HG03520 (cell line): Measurements from ENCODE around the gene ATG7.

Source experiments
- ATAC-seq: cut with Tn5 transposase; IDR thresholded peaks from one replicate; pipeline ENCODE4 v1.9.1; 2021; ENCODE audit warnings: mild to moderate bottlenecking, moderate library complexity; ENCODE audit not compliant: unreplicated experiment

The ATG7 gene

GRCh38 chr3:11546657-11547302 lies 274.6 kb downstream of the ATG7 start:
- no peak for ATAC-seq

- no peak for ATAC-seq
Observed at GRCh38 chr3:11547498-11547897, 275.3 kb downstream of the ATG7 start.

GRCh38 chr3:11548721-11549131 lies 276.5 kb downstream of the ATG7 start:
- no peak for ATAC-seq

GRCh38 chr3:11549580-11550140 lies 277.5 kb downstream of the ATG7 start:
- no peak for ATAC-seq

GRCh38 chr3:11551036-11551435 lies 278.8 kb downstream of the ATG7 start:
- no peak for ATAC-seq

GRCh38 chr3:11552289-11553264 lies 280.4 kb downstream of the ATG7 start:
- ATAC-seq: no peak

- ATAC-seq: no peak
Observed at GRCh38 chr3:11553436-11554235, 281.4 kb downstream of the ATG7 start.

GRCh38 chr3:11554236-11554610 lies 282.0 kb downstream of the ATG7 start:
- no peak for ATAC-seq

- ATAC-seq: no peak
Observed at GRCh38 chr3:11554666-11555065, 282.5 kb downstream of the ATG7 start.

GRCh38 chr3:11555211-11555782 lies 283.1 kb downstream of the ATG7 start:
- ATAC-seq: no peak

GRCh38 chr3:11555881-11556633 lies 283.9 kb downstream of the ATG7 start:
- no peak for ATAC-seq

GRCh38 chr3:11556851-11557644 lies 284.9 kb downstream of the ATG7 start:
- no peak for ATAC-seq

GRCh38 chr3:11558002-11558401 lies 285.8 kb downstream of the ATG7 start:
- ATAC-seq: no peak

- no peak for ATAC-seq
Observed at GRCh38 chr3:11558411-11558903, 286.3 kb downstream of the ATG7 start.

- no peak for ATAC-seq
Observed at GRCh38 chr3:11558918-11559815, 287.0 kb downstream of the ATG7 start.

GRCh38 chr3:11559816-11560633 lies 287.8 kb downstream of the ATG7 start:
- no peak for ATAC-seq

GRCh38 chr3:11560746-11561145 lies 288.5 kb downstream of the ATG7 start:
- ATAC-seq: no peak
